PC-3 (cell line): ENCODE data around the gene PDCD1LG2. TPM values are rescaled to one million over a fixed set of nuclear protein-coding genes. Genes with fewer than 3 reads are reported as not detected.

Source experiments
- ATAC-seq: fragments of 200-7000 bp; cut with Tn5 transposase; 2 replicates; pipeline ENCODE4 v1.9.1; 2020; ENCODE audit warnings: mild to moderate bottlenecking, moderate library complexity
- BruUV-seq: library from RNA; stranded (reverse); fragments of 400-500 nt; replicated peaks from 2 replicates; lab custom pipeline; 2021; lab: Mats Ljungman, UMichigan
- CTCF ChIA-PET: fragments of 300-600 bp; sonication (Branson Sonifier 250); formaldehyde crosslinking; loops from one replicate; lab custom pipeline; 2022; ENCODE audit warnings: antibody characterized with exemption; lab: Charles Lee
- POLR2A ChIA-PET: fragments of 300-600 bp; sonication (Branson Sonifier 250); formaldehyde crosslinking; loops from one replicate; lab custom pipeline; 2022; ENCODE audit warnings: antibody characterized with exemption; ENCODE audit not compliant: unreplicated experiment; lab: Charles Lee
- DNase-seq: peaks from one replicate; pipeline ENCODE4 v3.0.0-alpha.2; 2015
- H2AFZ ChIP-seq: fragments of 300-600 bp; sonication (generic); 2 replicates; pipeline ENCODE4 v1.6.0; 2016; ENCODE audit warnings: antibody characterized with exemption, low read length
- H3F3A ChIP-seq: fragments of 300-600 bp; sonication (generic); one replicate; pipeline ENCODE4 v1.6.0; 2017; ENCODE audit warnings: antibody characterized with exemption, low read length, control low read depth, mild to moderate bottlenecking; ENCODE audit not compliant: unreplicated experiment
- H3K27ac ChIP-seq: fragments of 300-600 bp; sonication (generic); 2 replicates; pipeline ENCODE4 v1.5.1; 2016; ENCODE audit warnings: mild to moderate bottlenecking, low read length
- H3K27me3 ChIP-seq: fragments of 300-600 bp; sonication (generic); 2 replicates; pipeline ENCODE4 v1.6.1; 2016; ENCODE audit warnings: low read length, mixed read lengths
- H3K36me3 ChIP-seq: fragments of 300-600 bp; sonication (generic); 2 replicates; pipeline ENCODE4 v1.6.1; 2016; ENCODE audit warnings: low read depth, mixed run types, low read length, mixed read lengths
- H3K4me1 ChIP-seq: fragments of 300-600 bp; sonication (generic); 2 replicates; pipeline ENCODE4 v1.5.1; 2016; ENCODE audit warnings: low read length; ENCODE audit not compliant: insufficient read depth
- H3K4me2 ChIP-seq: fragments of 300-600 bp; sonication (generic); 2 replicates; pipeline ENCODE4 v1.6.0; 2016; ENCODE audit warnings: low read length
- H3K4me3 ChIP-seq: fragments of 300-600 bp; sonication (generic); 2 replicates; pipeline ENCODE4 v1.5.1; 2016; ENCODE audit warnings: mild to moderate bottlenecking, low read length, mixed read lengths
- H3K79me2 ChIP-seq: fragments of 300-600 bp; sonication (generic); 2 replicates; pipeline ENCODE4 v1.6.1; 2017; ENCODE audit warnings: low read length, mixed read lengths
- H3K9ac ChIP-seq: fragments of 300-600 bp; sonication (generic); 2 replicates; pipeline ENCODE4 v1.6.0; 2016; ENCODE audit warnings: mild to moderate bottlenecking, low read length
- H3K9me2 ChIP-seq: fragments of 300-600 bp; sonication (generic); replicated peaks from 2 replicates; pipeline ENCODE4 v1.6.1; 2016; ENCODE audit warnings: mixed run types, low read length, mixed read lengths
- H3K9me3 ChIP-seq: fragments of 300-600 bp; sonication (generic); 2 replicates; pipeline ENCODE4 v1.6.1; 2016; ENCODE audit warnings: low read length, mixed read lengths
- H4K20me1 ChIP-seq: fragments of 300-600 bp; sonication (generic); 2 replicates; pipeline ENCODE4 v1.6.1; 2016; ENCODE audit warnings: low read length, mixed read lengths
- CTCF ChIP-seq: fragments of 300-600 bp; sonication (generic); conservative IDR thresholded peaks from 2 replicates; pipeline ENCODE4 v1.5.1; 2017; ENCODE audit warnings: antibody characterized with exemption, low read depth, mild to moderate bottlenecking, low read length
- EZH2 ChIP-seq: fragments of 300-600 bp; sonication (generic); IDR thresholded peaks from one replicate; pipeline ENCODE4 v1.6.1; 2017; ENCODE audit warnings: antibody characterized with exemption, mild to moderate bottlenecking, low read length; ENCODE audit not compliant: unreplicated experiment
- EZH2phosphoT487 ChIP-seq: fragments of 300-600 bp; sonication (generic); IDR thresholded peaks from 2 replicates; pipeline ENCODE4 v1.6.1; 2018; ENCODE audit warnings: mild to moderate bottlenecking, antibody characterized with exemption, low read length, borderline replicate concordance
- intact Hi-C: fragments of 100-400 bp; cut with micrococcal nuclease; formaldehyde crosslinking; loops from 2 replicates; pipeline ENCODE4 v1.9.0; 2023
- total RNA-seq: library from RNA; depleted of rRNA; stranded (reverse); fragments of >200 nt; gene quantifications from 2 replicates; pipeline ENCODE4 v1.2.3, GENCODE V29; 2014

Gene PDCD1LG2
- total RNA-seq, 1 experiment from 2014 or later: 1.4 TPM

- H4K20me1 ChIP-seq: no peaks in the 10 kb centered on the region
- H3K79me2 ChIP-seq: no peaks in the 10 kb centered on the region
- H3K36me3 ChIP-seq: no peaks in the 10 kb centered on the region
- no TSS peak for BruUV-seq
- intact Hi-C loops: no loop called here
- no peaks in the 10 kb centered on the region for H3K9me2 ChIP-seq
- no peak for ATAC-seq
- POLR2A ChIA-PET: no interaction called here
- H2AFZ ChIP-seq: no peak overlapping the region
- H3K4me1 ChIP-seq: peaks cover 26% of the 10 kb centered on the region
- no peaks in the 10 kb centered on the region for H3K27me3 ChIP-seq
- no peaks in the 10 kb centered on the region for H3F3A ChIP-seq
- no peak overlapping the region for H3K4me2 ChIP-seq
- H3K4me3 ChIP-seq: no peak overlapping the region
- no peak for TF ChIP-seq EZH2
- CTCF ChIA-PET: no interaction called here
- no peak for DNase-seq
- no peaks in the 10 kb centered on the region for H3K9me3 ChIP-seq
- H3K27ac ChIP-seq: no peak overlapping the region
- H3K9ac ChIP-seq: no peak overlapping the region
Observed at GRCh38 chr9:5532790-5533189, 22.5 kb downstream of the PDCD1LG2 start.

GRCh38 chr9:5536684-5537083 is 26.4 kb downstream of the PDCD1LG2 start:
- intact Hi-C loops: no loop called here
- H3K9me3 ChIP-seq: no peaks in the 10 kb centered on the region
- POLR2A ChIA-PET: no interaction called here
- no peaks in the 10 kb centered on the region for H3K9me2 ChIP-seq
- ATAC-seq (no peak), DNase-seq (no peak)
- no peak overlapping the region for H3K4me3 ChIP-seq
- peaks cover 2% of the 10 kb centered on the region; the same call in 1 of the 2 replicates for H3K4me1 ChIP-seq
- CTCF ChIA-PET: no interaction called here
- H3K79me2 ChIP-seq: no peaks in the 10 kb centered on the region
- no peak overlapping the region for H3K9ac ChIP-seq
- no peak overlapping the region for H3K4me2 ChIP-seq
- TF ChIP-seq EZH2: no peak
- TF ChIP-seq CTCF: no peak
- TF ChIP-seq EZH2phosphoT487: no peak
- H3F3A ChIP-seq: no peaks in the 10 kb centered on the region
- BruUV-seq: no TSS peak
- no peaks in the 10 kb centered on the region for H4K20me1 ChIP-seq
- H3K27me3 ChIP-seq: no peaks in the 10 kb centered on the region
- no peak overlapping the region for H3K27ac ChIP-seq
- H2AFZ ChIP-seq: no peak overlapping the region
- H3K36me3 ChIP-seq: no peaks in the 10 kb centered on the region

GRCh38 chr9:5543875-5544702 is 33.8 kb downstream of the PDCD1LG2 start:
- H3K9ac ChIP-seq: no peak overlapping the region
- no TSS peak for BruUV-seq

More at GRCh38 chr9:5543875-5544702, 33.8 kb downstream of the PDCD1LG2 start:
- intact Hi-C loops: no loop called here
- Histone ChIP-seq H3K4me3 (no peak overlapping the region), H3K9me2 (no peaks in the 10 kb centered on the region), H3K27me3 (no peaks in the 10 kb centered on the region), H3K79me2 (no peaks in the 10 kb centered on the region), H3K4me2 (no peak overlapping the region), H3K9me3 (no peaks in the 10 kb centered on the region), H3K27ac (no peak overlapping the region), H3F3A (no peaks in the 10 kb centered on the region), H3K4me1 (no peaks in the 10 kb centered on the region), H3K36me3 (no peaks in the 10 kb centered on the region), H2AFZ (no peak overlapping the region), H4K20me1 (no peaks in the 10 kb centered on the region)
- CTCF ChIA-PET: no interaction called here
- no peak for DNase-seq
- TF ChIP-seq EZH2 (no peak), EZH2phosphoT487 (no peak), CTCF (no peak)
- POLR2A ChIA-PET: no interaction called here
- ATAC-seq: no peak
